ENCODE data around the gene MTARC2.

GRCh38 chr1:220811695-220812094, 63.6 kb downstream of the MTARC2 start:
- TF ChIP-seq CTCF (optimal IDR thresholded peaks at IDR 0.05 in 1 of 3, IDR thresholded peaks at IDR 0.05 in 1 of 3, conservative IDR thresholded peaks at IDR 0.05 in 1 of 3; ENCODE audit: extremely low read depth in 1 of 3, insufficient read depth in 2 of 3, low read length in 3 of 3): no peak
- TF ChIP-seq EZH2 (IDR thresholded peaks at IDR 0.05; ENCODE audit: low read length): no peak

Data from keratinocyte (primary cell).